ENCODE measurements around the gene OR4C3.

DNA sequence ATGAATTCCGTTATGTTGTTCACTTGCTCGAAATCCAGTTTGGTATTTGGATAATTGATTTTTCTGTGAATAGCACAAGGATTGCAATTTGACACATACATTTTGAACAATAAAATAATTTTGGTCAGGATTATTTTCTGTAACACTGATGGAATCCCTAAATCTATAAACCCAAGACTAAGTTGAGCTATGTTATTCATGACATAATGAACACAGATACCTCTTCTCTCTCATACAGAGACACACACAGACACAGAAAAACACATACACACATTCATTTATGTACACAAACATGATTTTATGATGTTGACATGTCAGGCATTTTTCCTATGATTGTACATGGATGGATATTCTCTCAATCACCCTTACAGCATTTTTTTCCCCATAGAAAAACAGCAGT lies 41.6 kb downstream of the OR4C3 start, which contains the start of gene OR4C5:
- TF ChIP-seq, protein P1, sequence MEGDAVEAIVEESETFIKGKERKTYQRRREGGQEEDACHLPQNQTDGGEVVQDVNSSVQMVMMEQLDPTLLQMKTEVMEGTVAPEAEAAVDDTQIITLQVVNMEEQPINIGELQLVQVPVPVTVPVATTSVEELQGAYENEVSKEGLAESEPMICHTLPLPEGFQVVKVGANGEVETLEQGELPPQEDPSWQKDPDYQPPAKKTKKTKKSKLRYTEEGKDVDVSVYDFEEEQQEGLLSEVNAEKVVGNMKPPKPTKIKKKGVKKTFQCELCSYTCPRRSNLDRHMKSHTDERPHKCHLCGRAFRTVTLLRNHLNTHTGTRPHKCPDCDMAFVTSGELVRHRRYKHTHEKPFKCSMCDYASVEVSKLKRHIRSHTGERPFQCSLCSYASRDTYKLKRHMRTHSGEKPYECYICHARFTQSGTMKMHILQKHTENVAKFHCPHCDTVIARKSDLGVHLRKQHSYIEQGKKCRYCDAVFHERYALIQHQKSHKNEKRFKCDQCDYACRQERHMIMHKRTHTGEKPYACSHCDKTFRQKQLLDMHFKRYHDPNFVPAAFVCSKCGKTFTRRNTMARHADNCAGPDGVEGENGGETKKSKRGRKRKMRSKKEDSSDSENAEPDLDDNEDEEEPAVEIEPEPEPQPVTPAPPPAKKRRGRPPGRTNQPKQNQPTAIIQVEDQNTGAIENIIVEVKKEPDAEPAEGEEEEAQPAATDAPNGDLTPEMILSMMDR (IDR thresholded peaks at IDR 0.05), result no peak
- no peak for TF ChIP-seq ZFX (IDR thresholded peaks at IDR 0.05; ENCODE audit: borderline replicate concordance)
